ENCODE data around the gene ZFP36L2.

The ZFP36L2 gene

DNA sequence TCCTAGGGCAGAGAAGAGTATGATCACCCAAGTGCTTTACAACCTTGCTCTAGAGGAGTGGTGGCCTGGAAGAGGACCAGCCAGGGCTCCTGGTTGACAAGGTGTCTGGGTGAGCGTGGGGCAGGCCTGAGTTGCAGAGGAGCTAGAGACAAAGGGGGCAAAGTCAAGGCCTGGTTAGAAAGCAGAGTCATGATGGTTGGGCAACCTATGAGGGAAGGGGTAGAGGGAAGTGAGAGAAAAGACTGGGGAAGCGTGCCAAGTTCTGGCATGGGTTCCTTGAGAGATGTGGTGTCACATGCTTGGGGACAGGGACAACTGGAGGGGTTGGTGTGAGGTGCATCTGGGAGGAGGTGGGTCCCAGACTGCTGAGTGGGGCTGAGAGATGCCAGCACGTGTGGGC lies 13.5 kb downstream of the ZFP36L2 start:
- intact Hi-C loops (cut with DNase I): loop anchor here (10.0 kb wide), 1 partner anchor 48 kb away; no protein-coding TSS in a partner anchor
- DNase-seq: peak in 5 of 10 donors; percentile 32 to 77 (median 39)

GRCh38 chr2:43212216-43212835 lies 14.1 kb downstream of the ZFP36L2 start:
- peak in 3 of 10 donors; percentile 27 to 50 (median 48) for DNase-seq
- intact Hi-C loops (cut with DNase I): loop anchor here (10.0 kb wide), 1 partner anchor 48 kb away; no protein-coding TSS in a partner anchor

- DNase-seq: peak in 3 of 10 donors; percentile 68 to 83 (median 72)
- intact Hi-C loops (cut with DNase I): loop anchor here (10.0 kb wide), 1 partner anchor 46 kb away; no protein-coding TSS in a partner anchor
Measured at GRCh38 chr2:43210467-43211303, 15.7 kb downstream of the ZFP36L2 start.

GRCh38 chr2:43210125-43210466 lies 16.3 kb downstream of the ZFP36L2 start:
- DNase-seq: peak in 2 of 10 donors; percentile 53 to 60
- intact Hi-C loops (cut with DNase I): loop anchor here (10.0 kb wide), 1 partner anchor 45 kb away; no protein-coding TSS in a partner anchor

DNA sequence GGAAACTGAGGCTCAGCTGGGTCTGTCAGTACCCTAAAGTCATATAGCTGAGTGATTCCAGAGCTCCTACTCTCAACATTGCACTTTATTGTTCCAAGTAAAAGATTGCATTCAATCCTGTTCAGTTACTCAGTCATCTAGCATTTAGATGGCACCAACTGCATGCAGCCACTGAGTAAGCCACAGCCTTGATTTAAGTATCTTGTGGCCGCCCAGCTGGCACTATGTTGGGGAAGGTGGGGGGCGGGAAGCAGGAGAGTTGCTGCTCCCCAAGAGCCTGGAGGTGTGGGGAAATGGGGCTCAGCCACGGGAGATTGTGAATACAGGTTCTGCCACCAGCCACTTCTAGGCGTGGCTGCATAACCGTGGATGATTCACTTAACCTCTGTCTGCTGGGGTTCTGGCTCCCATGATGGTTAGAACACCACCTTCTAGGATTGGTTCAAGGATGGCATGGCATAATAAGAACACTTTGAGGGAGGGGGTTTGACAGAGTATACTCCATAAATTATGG lies 17.1 kb downstream of the ZFP36L2 start:
- peak in 3 of 10 donors; percentile 3 to 60 (median 41) for DNase-seq
- intact Hi-C loops (cut with DNase I): no loop called here

- peak in 3 of 10 donors; percentile 46 to 56 (median 53) for DNase-seq
- intact Hi-C loops (cut with DNase I): no loop called here
Measured at GRCh38 chr2:43207553-43208300, 18.7 kb downstream of the ZFP36L2 start.

- DNase-seq: peak in 1 of 10 donors; percentile 14
- intact Hi-C loops (cut with DNase I): no loop called here
Measured at GRCh38 chr2:43206602-43207001, 19.8 kb downstream of the ZFP36L2 start.

- DNase-seq: no peak
- intact Hi-C loops (cut with DNase I): no loop called here
Measured at GRCh38 chr2:43203373-43203772, 23.0 kb downstream of the ZFP36L2 start.

DNA sequence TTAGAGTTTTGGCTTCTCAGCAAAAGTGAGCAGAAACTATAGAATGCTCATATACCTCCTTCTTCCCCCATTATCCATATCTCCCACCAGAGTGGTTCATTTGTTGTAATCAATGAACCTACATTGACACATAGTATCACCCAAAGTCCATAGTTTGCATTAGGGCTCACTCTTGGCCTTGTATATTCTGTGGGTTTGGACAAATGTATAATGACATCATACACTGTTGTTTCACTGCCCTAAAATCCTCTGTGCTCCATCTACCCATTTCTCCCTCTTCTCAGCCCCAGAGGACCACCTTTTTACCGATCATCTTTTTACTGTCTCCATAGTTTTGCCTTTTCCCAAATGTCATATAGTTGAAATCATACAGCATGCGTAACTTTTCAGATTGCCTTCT lies 24.1 kb downstream of the ZFP36L2 start:
- no peak for DNase-seq
- intact Hi-C loops (cut with DNase I): no loop called here

- intact Hi-C loops (cut with DNase I): no loop called here
- no peak for DNase-seq
Measured at GRCh38 chr2:43201497-43201896, 24.9 kb downstream of the ZFP36L2 start.

- intact Hi-C loops (cut with DNase I): no loop called here
- DNase-seq: no peak
Measured at GRCh38 chr2:43201016-43201415, 25.4 kb downstream of the ZFP36L2 start.

DNA sequence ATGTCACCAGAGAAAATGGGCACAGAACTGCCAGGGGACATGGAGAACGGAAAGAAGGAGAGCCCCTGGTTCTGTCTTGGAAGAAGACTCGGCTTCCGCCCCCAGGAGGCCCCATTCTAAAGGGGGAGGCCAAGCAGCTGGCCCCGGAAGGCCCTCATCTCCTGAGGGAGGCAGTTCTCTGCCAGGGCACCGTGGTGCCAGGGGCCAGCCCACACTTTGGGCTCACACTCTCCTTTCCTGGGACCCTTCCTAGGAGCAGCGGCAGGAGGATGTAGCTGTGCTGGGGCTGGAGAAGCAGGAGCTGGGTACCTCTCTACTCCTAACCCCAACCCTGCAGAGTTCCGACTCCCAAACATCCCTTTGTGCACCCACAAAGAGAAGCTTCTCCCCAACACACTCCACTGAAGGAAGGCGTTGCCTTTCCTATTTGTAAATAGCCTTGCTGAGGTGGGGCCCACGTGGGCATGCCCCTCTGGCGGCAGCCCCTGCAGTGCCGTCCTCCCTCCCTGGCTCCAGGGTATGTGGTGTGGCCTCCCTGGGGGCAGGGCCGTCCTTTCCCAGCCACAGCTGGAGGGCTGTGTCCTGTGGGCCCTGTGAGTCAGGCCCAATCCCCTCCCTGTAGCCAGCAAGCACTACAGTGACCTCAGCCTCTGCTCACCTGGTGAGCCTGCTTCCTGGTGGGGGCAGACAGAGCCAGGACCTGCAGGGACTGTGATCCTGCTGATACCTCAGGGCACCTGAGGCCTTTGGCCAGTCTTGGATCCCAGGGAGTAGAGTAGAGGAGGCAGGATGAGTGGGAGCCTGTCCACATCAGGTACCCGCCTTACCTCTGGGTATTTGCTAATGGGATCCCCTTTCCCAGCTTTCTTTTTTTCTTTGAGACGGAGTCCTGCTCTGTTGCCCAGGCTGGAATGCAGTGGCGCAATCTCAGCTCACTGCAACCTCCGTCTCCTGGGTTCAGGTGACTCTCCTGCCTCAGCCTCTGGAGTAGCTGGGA lies 26.6 kb downstream of the ZFP36L2 start:
- intact Hi-C loops (cut with DNase I): no loop called here
- DNase-seq: peak in 2 of 10 donors; percentile 23 to 67

- DNase-seq: peak in 2 of 10 donors; percentile 55 to 72
- intact Hi-C loops (cut with DNase I): no loop called here
Measured at GRCh38 chr2:43198263-43198662, 28.1 kb downstream of the ZFP36L2 start.

- intact Hi-C loops (cut with DNase I): no loop called here
- no peak for DNase-seq
Measured at GRCh38 chr2:43197588-43197896, 28.9 kb downstream of the ZFP36L2 start.

DNA sequence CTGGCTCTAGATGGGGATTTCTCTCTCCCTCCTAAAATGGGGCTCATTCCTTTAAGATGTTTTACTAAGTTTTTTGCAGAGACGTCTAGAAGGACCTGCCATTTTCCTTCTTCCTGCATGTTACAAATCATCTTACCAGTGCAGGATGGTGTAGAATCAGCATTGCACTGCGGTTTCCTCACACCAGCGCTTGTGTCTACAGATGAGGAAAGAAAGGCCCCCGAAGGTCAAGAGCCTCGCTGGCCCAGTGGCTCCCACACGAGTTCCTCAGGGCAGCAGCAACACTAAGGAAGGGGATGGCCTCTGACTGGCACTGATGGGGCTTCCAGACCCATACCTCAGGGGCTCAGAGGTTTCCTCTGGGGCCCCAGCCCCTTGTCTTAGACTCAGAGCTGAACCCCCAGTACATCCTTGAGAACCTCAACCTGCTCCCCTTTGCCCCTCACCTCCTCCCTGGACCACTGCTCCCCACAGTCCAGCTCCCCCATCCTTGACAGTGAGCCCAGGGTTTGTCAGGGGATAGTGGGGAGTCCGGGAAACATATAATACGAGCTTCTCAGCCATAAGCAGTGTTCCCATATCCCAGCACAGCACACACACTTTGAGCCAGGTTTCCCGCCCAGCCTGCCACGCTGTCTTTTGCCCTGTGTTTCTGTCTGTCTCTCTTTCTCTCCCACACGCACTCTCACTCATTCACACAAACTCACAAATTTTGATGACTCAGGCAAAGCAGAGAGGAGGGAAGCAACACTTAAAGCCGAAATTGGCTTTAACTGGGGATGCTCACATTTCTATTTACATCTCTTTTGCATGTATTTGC lies 29.4 kb downstream of the ZFP36L2 start:
- DNase-seq: no peak
- intact Hi-C loops (cut with DNase I): no loop called here

DNA sequence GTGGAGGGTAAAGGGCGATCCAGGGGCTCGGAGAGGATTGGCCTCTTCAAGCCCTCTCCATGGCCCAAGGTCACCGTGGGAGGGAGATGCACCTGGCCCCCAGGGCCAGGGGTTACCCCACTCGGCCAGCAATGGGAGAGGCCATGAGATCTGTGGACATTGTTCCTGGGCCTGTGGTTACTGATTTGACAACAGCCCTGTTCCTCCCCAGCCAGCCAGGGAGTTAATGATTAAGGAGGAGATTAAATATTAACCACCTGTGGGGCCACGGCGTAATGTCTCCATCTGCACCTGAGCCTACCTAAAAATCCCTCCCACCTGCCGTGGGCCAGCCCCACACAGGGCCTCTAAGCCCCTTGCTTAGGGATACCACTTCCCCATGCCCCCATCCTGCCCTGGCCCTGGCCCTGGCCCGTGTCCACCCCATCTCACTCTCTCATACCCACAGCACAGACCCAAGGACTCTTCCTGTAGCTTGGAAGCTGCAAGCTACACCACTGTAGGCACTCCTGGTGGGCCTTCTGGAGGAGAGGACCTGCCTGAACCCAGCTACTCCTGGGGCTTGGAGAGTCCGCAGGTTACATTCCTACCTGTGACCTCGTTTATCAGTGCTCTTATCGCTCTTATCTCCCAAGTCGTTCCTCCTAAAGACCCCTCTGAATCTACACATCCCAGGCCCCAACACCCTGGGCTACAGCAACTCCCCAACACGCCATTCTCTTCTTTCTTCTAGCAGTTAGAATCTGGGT lies 32.1 kb downstream of the ZFP36L2 start:
- intact Hi-C loops (cut with DNase I): no loop called here
- no peak for DNase-seq

GRCh38 chr2:43193652-43194120 lies 32.7 kb downstream of the ZFP36L2 start:
- no peak for DNase-seq
- intact Hi-C loops (cut with DNase I): no loop called here
